OCI-LY7 (cell line): Measurements from ENCODE around the gene CD164L2.

Source experiments
- EZH2phosphoT487 ChIP-seq: fragments of 200-600 bp; sonication (generic); IDR thresholded peaks from 2 replicates; pipeline ENCODE4 v1.6.1; 2018; ENCODE audit warnings: low read depth, borderline replicate concordance, mild to moderate bottlenecking, mixed run types, antibody characterized with exemption, low read length, moderate library complexity, mixed read lengths
- TF ChIP-seq, protein P1 (sequence below): fragments of 200-600 bp; sonication (generic); conservative IDR thresholded peaks from 2 replicates; pipeline ENCODE4 v1.5.1; 2014; ENCODE audit warnings: mild to moderate bottlenecking, antibody characterized with exemption, low read length, moderate library complexity, mixed read lengths

DNA sequence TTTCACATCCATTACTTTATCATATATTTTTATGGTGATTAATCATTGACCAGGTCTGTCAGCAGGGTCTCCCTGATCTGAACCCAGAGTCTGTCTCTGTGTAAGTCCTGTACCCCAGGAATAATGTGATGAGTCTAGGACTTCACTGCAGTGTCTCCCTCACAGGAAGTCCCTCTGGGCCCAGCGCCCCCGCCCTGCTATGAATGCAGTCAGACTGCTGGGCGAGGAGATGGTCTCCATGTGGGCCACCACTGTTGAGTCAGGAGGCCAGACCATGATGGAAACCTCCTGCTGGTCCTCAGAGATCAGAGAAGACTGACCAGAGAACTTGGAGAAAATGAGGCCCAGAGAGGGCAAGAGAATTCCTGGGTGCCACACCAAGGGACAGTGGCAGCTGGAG, 51.7 kb downstream of the CD164L2 start:
- TF ChIP-seq EZH2phosphoT487: no peak
- TF ChIP-seq, protein P1, sequence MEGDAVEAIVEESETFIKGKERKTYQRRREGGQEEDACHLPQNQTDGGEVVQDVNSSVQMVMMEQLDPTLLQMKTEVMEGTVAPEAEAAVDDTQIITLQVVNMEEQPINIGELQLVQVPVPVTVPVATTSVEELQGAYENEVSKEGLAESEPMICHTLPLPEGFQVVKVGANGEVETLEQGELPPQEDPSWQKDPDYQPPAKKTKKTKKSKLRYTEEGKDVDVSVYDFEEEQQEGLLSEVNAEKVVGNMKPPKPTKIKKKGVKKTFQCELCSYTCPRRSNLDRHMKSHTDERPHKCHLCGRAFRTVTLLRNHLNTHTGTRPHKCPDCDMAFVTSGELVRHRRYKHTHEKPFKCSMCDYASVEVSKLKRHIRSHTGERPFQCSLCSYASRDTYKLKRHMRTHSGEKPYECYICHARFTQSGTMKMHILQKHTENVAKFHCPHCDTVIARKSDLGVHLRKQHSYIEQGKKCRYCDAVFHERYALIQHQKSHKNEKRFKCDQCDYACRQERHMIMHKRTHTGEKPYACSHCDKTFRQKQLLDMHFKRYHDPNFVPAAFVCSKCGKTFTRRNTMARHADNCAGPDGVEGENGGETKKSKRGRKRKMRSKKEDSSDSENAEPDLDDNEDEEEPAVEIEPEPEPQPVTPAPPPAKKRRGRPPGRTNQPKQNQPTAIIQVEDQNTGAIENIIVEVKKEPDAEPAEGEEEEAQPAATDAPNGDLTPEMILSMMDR: no peak
